ENCODE measurements around the gene PTPRR.

PTPRR gene

DNA sequence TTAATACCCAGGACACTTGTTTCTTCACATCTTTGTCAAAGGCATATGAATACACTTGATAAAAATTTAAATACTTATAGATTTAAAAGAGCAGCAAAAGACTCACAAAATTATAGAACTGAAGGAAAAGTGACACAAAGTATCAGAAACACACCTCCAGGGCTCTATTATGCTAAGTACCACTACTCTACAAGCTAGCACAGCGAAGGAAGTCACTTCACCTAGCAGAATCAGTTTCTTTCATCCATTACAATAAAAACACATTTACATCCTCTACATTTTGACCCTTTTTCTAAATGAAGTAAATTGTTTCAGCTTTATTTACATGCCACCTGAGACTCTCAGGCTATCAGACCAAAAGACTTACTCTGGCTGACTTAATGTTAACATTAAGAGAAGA lies 256.7 kb downstream of the PTPRR start:
- Mint-ChIP-seq H3K9me3 (no peaks in the 10 kb centered on the region), H3K4me1 (ENCODE audit: low read depth) (peaks cover 2% of the 10 kb centered on the region), H3K27ac (no peak overlapping the region), H3K27me3 (ENCODE audit: low read depth) (no peaks in the 10 kb centered on the region), H3K36me3 (ENCODE audit: low read depth) (no peaks in the 10 kb centered on the region), H3K4me3 (no peak overlapping the region)

DNA sequence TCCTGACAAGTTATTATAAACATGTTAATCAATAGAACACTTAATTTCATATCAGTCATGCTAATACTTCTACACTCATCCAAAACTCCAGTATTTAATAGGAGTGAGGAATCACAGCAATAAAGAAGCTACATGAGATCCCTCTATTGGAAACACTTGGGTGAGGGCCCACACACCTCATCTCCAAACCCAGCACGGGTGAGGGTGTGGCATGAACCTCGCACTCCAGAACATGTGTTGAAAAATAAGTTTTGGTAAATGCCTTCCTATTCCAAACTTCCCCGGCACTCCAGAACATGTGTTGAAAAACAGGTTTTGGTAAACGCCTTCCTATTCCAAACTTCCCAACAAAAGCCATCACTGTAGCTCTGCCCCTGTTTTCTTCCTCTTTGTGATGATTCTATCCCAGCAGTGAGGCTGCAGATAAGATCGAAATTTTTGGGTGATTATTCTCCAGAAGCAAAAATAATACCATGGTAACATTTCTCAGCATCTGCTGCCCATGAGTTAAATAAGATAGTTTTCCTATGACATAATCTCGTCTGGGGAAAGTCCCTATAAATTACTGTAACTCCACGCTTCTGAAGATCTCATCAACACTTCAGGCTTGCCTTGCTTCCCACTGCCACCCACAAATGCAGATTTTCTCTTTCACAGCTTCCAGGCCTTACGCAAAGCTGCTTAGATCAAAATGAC lies 258.9 kb downstream of the PTPRR start:
- Mint-ChIP-seq H3K4me3 (no peak overlapping the region), H3K27ac (no peak overlapping the region), H3K9me3 (no peaks in the 10 kb centered on the region), H3K27me3 (ENCODE audit: low read depth) (no peaks in the 10 kb centered on the region), H3K4me1 (ENCODE audit: low read depth) (peaks cover 2% of the 10 kb centered on the region), H3K36me3 (ENCODE audit: low read depth) (no peaks in the 10 kb centered on the region)

DNA sequence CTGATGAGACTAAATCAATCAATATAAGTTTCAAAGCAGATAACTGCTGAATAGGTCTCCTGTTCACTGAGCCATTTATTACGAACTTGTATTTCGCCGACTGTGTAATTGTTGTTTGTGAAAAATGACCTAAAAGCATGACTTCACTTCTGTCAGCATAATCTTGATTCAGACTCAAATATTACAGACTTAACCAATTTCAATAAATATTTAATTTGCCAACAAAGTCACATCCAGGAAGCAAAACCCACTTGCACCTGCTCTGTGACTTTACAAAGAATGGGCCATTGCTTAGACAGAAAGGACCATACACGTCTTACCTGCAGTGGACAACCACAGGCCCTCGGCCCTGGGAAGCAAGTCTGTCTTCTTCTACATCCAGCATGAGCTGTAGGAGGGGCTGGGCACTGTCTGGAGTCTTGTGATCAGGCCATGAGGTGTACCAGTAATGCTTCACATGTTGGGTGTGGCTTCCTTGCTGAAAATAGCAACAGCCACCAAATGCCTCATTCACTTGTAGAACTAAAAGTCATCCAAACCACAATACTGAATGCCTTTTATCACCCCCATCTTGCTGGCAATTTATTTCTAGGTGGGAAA lies 259.8 kb downstream of the PTPRR start:
- H3K4me3 Mint-ChIP-seq, result no peak overlapping the region
- H3K36me3 Mint-ChIP-seq (ENCODE audit: low read depth), result no peaks in the 10 kb centered on the region
- H3K27ac Mint-ChIP-seq, result no peak overlapping the region
- peaks cover 2% of the 10 kb centered on the region for H3K4me1 Mint-ChIP-seq (ENCODE audit: low read depth)
- H3K9me3 Mint-ChIP-seq, result no peaks in the 10 kb centered on the region
- H3K27me3 Mint-ChIP-seq (ENCODE audit: low read depth), result no peaks in the 10 kb centered on the region

DNA sequence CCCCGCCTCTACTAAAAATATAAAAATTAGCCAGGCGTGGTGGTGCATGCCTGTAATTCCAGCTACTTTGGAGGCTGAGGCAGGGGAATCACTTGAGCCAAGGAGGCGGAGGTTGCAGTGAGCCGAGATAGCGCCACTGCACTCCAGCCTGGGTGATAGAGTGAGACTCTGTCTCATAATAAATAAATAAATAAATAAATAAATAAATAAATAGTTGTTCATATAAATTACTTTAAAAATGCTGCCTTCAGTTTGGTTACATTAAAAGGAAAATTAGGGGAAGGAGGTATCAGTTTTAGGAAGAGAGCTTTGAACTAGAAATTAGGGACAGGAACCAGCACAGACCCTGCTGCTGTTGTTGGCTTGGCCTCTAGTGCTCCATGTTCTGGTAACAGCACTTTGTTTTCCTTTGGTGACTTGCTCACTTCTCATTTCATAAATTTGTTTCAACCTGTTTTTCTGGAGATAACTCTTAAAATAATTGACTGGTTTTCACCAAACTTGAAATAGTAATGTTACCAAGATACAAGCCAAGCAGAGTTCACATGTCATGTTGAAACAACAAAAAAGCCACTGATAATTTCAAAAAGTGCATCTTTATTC lies 260.4 kb downstream of the PTPRR start:
- Mint-ChIP-seq H3K9me3 (no peaks in the 10 kb centered on the region), H3K4me1 (ENCODE audit: low read depth) (peaks cover 2% of the 10 kb centered on the region), H3K36me3 (ENCODE audit: low read depth) (no peaks in the 10 kb centered on the region), H3K27me3 (ENCODE audit: low read depth) (no peaks in the 10 kb centered on the region), H3K4me3 (no peak overlapping the region), H3K27ac (no peak overlapping the region)

DNA sequence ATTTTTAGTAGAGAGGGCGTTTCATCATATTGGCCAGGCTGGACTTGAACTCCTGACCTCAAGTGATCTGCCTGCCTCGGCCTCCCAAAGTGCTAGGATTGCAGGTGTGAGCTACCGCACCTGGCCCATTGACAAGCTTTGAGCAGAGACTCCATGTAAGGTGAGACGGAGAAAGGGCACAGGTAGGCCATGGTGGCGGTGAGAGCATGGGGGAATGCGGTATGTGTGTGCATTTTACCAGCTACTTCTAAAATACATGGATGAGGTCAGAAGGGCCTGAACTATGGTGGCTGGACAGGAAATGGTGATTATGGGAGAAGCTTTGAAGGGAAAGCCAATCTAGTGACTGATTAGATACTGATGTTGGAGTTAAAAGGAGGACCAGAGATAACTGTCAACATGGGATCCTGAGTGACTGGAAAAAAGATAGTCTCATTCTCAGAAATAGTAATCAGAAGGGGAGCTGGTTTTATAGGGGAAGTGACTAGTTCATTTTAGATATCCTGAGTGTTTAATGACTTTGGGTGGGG lies 261.4 kb downstream of the PTPRR start:
- no peaks in the 10 kb centered on the region for H3K9me3 Mint-ChIP-seq
- no peak overlapping the region for H3K27ac Mint-ChIP-seq
- no peak overlapping the region for H3K4me3 Mint-ChIP-seq
- H3K27me3 Mint-ChIP-seq (ENCODE audit: low read depth), result no peaks in the 10 kb centered on the region
- H3K4me1 Mint-ChIP-seq (ENCODE audit: low read depth), result peaks cover 2% of the 10 kb centered on the region
- no peaks in the 10 kb centered on the region for H3K36me3 Mint-ChIP-seq (ENCODE audit: low read depth)

DNA sequence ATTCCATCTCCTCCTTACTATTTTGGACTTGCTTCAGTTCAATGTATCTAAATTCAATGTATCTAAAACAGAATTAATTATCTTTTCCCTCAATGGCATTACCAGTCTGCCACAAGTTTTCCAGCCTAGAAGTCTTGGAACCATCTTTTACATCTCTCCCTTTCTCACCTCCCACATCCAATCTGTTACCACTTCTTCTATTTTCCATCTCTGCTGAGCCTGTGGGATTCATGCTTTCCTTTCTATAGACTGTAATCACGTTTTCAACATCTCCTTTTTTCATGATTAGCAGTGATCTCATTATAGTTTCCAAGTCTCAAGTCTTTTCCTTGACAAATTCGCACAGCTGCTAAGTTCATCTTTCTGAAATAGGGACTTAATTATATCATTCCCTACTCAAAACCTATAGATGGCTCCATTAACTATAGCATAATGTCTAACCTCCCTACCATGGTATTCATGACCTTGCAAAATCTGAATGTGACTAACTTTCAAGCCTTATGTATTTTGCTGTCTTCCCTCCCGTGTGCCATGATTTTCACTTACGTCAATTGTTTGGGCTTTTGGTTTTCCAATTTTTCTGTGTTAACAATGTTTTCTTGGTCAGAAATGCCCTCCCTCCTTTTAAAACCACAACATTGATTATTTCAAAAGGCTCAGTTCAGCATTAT lies 262.8 kb downstream of the PTPRR start:
- H3K36me3 Mint-ChIP-seq (ENCODE audit: low read depth), result no peaks in the 10 kb centered on the region
- H3K4me3 Mint-ChIP-seq, result no peak overlapping the region
- H3K27me3 Mint-ChIP-seq (ENCODE audit: low read depth), result no peaks in the 10 kb centered on the region
- peaks cover 2% of the 10 kb centered on the region for H3K4me1 Mint-ChIP-seq (ENCODE audit: low read depth)
- H3K27ac Mint-ChIP-seq, result no peak overlapping the region
- H3K9me3 Mint-ChIP-seq, result no peaks in the 10 kb centered on the region

DNA sequence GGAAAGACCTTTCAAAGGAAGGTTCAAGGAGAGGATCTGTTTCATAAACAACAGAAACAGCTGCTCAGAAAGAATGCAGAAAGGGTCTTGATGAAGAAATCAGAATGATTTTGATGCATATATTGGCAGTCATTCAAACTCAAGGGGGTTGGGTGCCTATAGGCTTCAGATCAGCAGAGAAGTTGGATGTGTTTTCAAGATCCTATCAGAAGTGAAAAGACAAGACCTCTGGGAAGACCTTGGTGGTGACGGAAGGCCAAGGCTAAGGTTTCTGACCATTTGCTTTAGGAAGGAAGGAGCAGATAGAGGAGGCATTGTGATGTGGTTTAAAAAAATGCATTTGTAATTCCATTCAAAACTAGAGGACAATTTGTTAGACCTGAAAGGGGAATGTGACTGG lies 268.1 kb downstream of the PTPRR start:
- H3K27me3 Mint-ChIP-seq (ENCODE audit: low read depth), result no peaks in the 10 kb centered on the region
- H3K36me3 Mint-ChIP-seq (ENCODE audit: low read depth), result no peaks in the 10 kb centered on the region

DNA sequence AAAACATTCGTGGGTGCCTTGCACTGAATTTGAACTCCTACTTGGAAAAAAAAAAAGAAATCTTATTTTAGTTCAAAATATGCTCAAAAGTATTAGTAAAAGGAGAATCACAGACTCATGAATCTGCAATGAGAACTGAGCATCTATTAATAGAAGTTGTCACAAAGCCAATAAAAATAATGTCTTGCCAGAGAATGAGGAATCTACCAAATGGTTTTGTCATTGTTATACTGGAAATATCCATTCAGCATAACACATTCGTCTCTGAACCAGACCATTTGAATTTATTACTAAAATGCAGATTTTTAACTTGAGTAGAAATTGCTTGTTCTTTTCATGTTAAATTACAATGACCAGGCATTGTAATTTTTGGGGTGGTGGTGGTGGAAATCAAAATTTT lies 271.7 kb downstream of the PTPRR start:
- Mint-ChIP-seq H3K4me3 (no peak overlapping the region), H3K27ac (no peak overlapping the region), H3K27me3 (ENCODE audit: low read depth) (peaks cover 3% of the 10 kb centered on the region), H3K36me3 (ENCODE audit: low read depth) (no peaks in the 10 kb centered on the region), H3K4me1 (ENCODE audit: low read depth) (peaks cover 4% of the 10 kb centered on the region), H3K9me3 (no peaks in the 10 kb centered on the region)

More for the DNA sequence above, 268.1 kb downstream of the PTPRR start:
- no peaks in the 10 kb centered on the region for H3K4me1 Mint-ChIP-seq (ENCODE audit: low read depth)
- no peak overlapping the region for H3K4me3 Mint-ChIP-seq
- no peak overlapping the region for H3K27ac Mint-ChIP-seq
- no peaks in the 10 kb centered on the region for H3K9me3 Mint-ChIP-seq

DNA sequence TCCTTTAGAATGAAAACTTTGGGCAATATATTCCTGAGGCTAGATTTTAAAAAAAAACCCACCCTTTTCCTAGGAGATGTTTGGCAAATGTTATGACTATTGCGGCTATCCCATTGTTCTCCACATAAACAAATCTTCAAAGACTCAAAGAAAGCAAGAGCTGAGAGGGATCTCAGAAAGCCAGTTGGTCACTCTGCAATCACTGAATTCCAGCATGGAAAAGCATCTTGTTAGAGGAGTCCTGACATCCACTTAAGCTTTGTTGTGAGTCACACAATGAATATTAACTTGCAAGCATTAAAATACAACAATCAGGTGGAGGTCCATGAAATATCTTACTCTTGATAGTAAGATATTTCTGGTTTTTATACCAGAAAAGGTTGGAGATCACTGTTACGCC lies 272.3 kb downstream of the PTPRR start:
- no peaks in the 10 kb centered on the region for H3K36me3 Mint-ChIP-seq (ENCODE audit: low read depth)
- no peak overlapping the region for H3K27ac Mint-ChIP-seq
- H3K9me3 Mint-ChIP-seq, result no peaks in the 10 kb centered on the region
- no peak overlapping the region for H3K4me3 Mint-ChIP-seq
- H3K27me3 Mint-ChIP-seq (ENCODE audit: low read depth), result peaks cover 3% of the 10 kb centered on the region
- H3K4me1 Mint-ChIP-seq (ENCODE audit: low read depth), result peaks cover 4% of the 10 kb centered on the region

DNA sequence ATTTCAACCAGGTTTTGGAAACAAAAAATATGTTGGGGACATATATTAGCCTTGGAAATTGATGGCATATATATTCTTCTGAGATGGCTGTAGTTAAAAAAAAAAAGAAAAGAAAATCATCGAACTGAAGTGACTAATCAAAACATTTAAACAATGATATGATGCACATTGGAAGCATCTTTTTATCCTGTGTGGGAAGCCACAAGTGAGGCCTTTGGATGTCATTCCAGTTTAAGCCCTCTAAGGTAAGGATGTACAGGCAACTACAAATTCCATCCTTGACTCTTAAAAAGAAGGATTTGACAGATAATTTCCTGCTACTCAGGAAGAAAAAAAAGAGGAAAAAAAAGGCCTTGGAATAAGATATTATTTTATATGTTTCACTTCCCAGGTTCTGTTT lies 273.7 kb downstream of the PTPRR start:
- H3K27ac Mint-ChIP-seq, result no peak overlapping the region
- no peaks in the 10 kb centered on the region for H3K9me3 Mint-ChIP-seq
- H3K27me3 Mint-ChIP-seq (ENCODE audit: low read depth), result peaks cover 5% of the 10 kb centered on the region
- no peak overlapping the region for H3K4me3 Mint-ChIP-seq
- no peaks in the 10 kb centered on the region for H3K36me3 Mint-ChIP-seq (ENCODE audit: low read depth)
- H3K4me1 Mint-ChIP-seq (ENCODE audit: low read depth), result peaks cover 4% of the 10 kb centered on the region

DNA sequence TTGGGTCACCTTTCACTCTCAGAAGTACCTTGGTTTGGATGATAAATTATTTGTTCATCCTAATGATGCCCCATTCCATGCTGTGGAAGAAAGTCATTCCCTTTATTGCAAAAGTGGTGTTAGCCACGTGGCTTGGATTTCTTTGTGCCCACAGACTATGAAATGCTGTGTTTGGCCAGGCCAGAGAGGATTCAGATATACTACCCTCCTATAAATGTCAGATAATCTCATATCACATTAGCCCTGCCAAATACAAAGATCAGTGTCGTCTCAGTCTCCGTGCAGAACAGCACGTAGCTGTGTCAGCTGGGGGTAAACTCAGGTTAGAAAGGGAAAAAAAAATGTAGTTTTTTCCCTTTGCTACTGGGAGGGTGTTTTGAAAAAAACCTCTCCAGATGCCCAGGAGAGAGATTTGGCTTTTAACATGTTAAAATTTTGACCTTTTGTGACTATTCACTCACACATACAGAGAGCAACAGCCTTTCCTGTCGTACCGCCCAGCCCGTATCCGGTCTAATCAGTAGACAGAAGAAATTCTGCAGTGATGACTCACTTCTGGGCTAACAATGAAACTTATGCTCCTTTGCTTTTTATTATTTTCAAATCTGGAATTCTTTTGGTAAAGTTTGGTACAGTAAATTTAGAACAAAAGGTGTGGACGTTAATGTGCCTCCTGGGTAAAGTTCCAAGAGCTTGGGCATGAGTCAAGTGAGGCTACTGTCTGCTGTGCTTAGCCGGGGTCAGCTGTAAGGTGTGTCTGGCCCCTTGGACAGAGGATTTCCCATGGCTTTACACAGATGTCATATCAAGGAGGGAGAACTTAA lies 274.8 kb downstream of the PTPRR start:
- Mint-ChIP-seq H3K27me3 (ENCODE audit: low read depth) (peaks cover 7% of the 10 kb centered on the region), H3K4me3 (no peak overlapping the region), H3K27ac (no peak overlapping the region), H3K4me1 (ENCODE audit: low read depth) (peaks cover 4% of the 10 kb centered on the region), H3K36me3 (ENCODE audit: low read depth) (no peaks in the 10 kb centered on the region), H3K9me3 (no peaks in the 10 kb centered on the region)

DNA sequence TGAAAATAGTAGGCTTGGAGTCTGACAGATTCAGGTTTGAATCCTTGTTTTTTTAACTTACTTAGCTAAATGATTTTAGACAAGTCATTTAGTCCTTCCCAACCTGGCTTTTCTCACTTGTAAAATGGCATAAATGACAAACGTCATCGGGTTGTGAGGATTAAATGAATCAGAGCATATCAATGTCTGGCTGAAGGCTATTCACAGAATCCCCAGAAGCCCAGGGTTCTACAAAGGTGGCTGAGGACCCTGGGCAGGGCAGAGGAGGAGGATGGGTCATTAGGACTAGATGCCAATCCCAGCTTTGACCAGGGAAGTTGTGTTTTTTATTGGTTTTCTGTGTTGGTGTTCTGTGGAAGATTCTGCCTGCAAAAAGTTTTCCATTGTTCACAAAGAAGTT lies 275.7 kb downstream of the PTPRR start:
- Mint-ChIP-seq H3K4me1 (ENCODE audit: low read depth) (peaks cover 4% of the 10 kb centered on the region), H3K4me3 (no peak overlapping the region), H3K27ac (no peak overlapping the region), H3K27me3 (ENCODE audit: low read depth) (peaks cover 7% of the 10 kb centered on the region), H3K36me3 (ENCODE audit: low read depth) (no peaks in the 10 kb centered on the region), H3K9me3 (no peaks in the 10 kb centered on the region)

DNA sequence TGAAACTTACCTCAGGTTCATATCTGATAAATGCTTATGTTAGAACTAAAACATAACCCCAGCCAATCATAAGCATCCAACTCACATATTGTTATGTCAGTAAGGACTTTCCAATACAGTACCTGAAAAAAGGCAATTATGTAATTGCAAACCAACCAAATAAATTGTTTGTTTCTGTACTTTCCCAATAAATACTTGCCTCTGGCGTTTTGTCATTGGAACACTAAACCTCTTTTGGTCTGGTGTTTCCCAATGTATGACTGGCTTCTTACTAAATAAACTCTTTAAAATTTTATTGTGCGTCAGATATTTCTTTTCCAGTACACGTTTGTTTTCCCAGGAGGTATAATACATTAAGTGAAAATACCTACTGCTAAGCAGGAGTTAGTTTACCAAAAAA lies 276.6 kb downstream of the PTPRR start:
- no peaks in the 10 kb centered on the region for H3K36me3 Mint-ChIP-seq (ENCODE audit: low read depth)
- H3K9me3 Mint-ChIP-seq, result no peaks in the 10 kb centered on the region
- peaks cover 7% of the 10 kb centered on the region for H3K27me3 Mint-ChIP-seq (ENCODE audit: low read depth)
- H3K4me3 Mint-ChIP-seq, result no peak overlapping the region
- peaks cover 4% of the 10 kb centered on the region for H3K4me1 Mint-ChIP-seq (ENCODE audit: low read depth)
- no peak overlapping the region for H3K27ac Mint-ChIP-seq

DNA sequence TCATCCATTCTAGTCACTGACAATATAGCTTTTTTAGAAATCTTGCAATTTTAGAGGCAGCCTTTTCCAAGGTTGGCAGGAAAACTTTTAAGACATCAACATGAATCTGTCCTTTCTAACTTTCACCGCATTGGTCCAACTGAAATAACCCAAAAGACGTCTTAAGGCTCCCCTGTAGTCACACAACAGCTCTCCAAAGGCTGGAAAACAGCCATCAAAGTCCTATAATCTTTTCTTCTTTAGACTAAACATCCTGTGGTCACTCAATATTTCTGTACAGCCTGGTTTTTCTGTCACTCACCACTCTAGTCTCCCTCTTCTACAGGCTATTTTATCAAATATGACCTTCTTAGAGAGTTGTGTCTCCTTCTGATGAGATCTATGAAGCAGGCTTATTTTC lies 278.8 kb downstream of the PTPRR start:
- peaks cover 4% of the 10 kb centered on the region for H3K4me1 Mint-ChIP-seq (ENCODE audit: low read depth)

More for the DNA sequence above, 278.8 kb downstream of the PTPRR start:
- no peak overlapping the region for H3K4me3 Mint-ChIP-seq
- no peak overlapping the region for H3K27ac Mint-ChIP-seq
- H3K27me3 Mint-ChIP-seq (ENCODE audit: low read depth), result peaks cover 7% of the 10 kb centered on the region
- H3K36me3 Mint-ChIP-seq (ENCODE audit: low read depth), result no peaks in the 10 kb centered on the region
- no peaks in the 10 kb centered on the region for H3K9me3 Mint-ChIP-seq

Measured in T-helper 1 cell treated with Interleukin-12 subunit alpha and Interleukin-12 subunit beta and Interleukin-4 antibody, amounts not matched to agents 30 μg/mL and 1 μg/mL, for 36 hours (primary cell).